ENCODE measurements around the gene ROBO2.

Gene ROBO2

GRCh38 chr3:77038930-77039605 lies 831 bp upstream of the ROBO2 start (continued):
- TF ChIP-seq ZNF426 (tag by site-specific recombination; IDR thresholded peaks at IDR 0.05) (no peak), KLF9 (tag by site-specific recombination; IDR thresholded peaks at IDR 0.05; ENCODE audit: low read depth) (no peak), ZNF184 (tag by site-specific recombination; IDR thresholded peaks at IDR 0.05) (no peak), ZNF416 (tag by site-specific recombination; IDR thresholded peaks at IDR 0.05) (no peak), AEBP2 (tag by site-specific recombination; IDR thresholded peaks at IDR 0.05; ENCODE audit: borderline replicate concordance) (no peak), ZNF776 (tag by site-specific recombination; IDR thresholded peaks at IDR 0.05; ENCODE audit: borderline replicate concordance) (no peak), YY2 (tag by site-specific recombination; IDR thresholded peaks at IDR 0.05) (no peak), PATZ1 (tag by site-specific recombination; IDR thresholded peaks at IDR 0.05) (no peak), ZNF121 (tag by site-specific recombination; IDR thresholded peaks at IDR 0.05) (no peak), ZFP69B (tag by site-specific recombination; IDR thresholded peaks at IDR 0.05) (no peak), ZNF157 (tag by site-specific recombination; IDR thresholded peaks at IDR 0.05) (no peak), GLIS1 (tag by site-specific recombination; IDR thresholded peaks at IDR 0.05) (peak; percentile 74), ZNF138 (tag by site-specific recombination; IDR thresholded peaks at IDR 0.05; ENCODE audit: borderline replicate concordance) (no peak), ZNF513 (tag by site-specific recombination; IDR thresholded peaks at IDR 0.05) (no peak), SETDB1 (IDR thresholded peaks at IDR 0.05; ENCODE audit: insufficient read length, low read length) (no peak), ZNF354C (tag by site-specific recombination; IDR thresholded peaks at IDR 0.05; ENCODE audit: borderline replicate concordance, low read depth) (no peak), REST (tag by site-specific recombination; IDR thresholded peaks at IDR 0.05) (no peak; the same call in 1 of the 2 replicates), ZNF626 (tag by site-specific recombination; IDR thresholded peaks at IDR 0.05) (no peak), ZBTB20 (tag by site-specific recombination; IDR thresholded peaks at IDR 0.05) (peak; percentile 54; the same call in 1 of the 2 replicates), ZNF571 (tag by site-specific recombination; IDR thresholded peaks at IDR 0.05) (no peak), ZNF521 (tag by site-specific recombination; IDR thresholded peaks at IDR 0.05) (no peak)
- TF ChIP-seq, protein P1, sequence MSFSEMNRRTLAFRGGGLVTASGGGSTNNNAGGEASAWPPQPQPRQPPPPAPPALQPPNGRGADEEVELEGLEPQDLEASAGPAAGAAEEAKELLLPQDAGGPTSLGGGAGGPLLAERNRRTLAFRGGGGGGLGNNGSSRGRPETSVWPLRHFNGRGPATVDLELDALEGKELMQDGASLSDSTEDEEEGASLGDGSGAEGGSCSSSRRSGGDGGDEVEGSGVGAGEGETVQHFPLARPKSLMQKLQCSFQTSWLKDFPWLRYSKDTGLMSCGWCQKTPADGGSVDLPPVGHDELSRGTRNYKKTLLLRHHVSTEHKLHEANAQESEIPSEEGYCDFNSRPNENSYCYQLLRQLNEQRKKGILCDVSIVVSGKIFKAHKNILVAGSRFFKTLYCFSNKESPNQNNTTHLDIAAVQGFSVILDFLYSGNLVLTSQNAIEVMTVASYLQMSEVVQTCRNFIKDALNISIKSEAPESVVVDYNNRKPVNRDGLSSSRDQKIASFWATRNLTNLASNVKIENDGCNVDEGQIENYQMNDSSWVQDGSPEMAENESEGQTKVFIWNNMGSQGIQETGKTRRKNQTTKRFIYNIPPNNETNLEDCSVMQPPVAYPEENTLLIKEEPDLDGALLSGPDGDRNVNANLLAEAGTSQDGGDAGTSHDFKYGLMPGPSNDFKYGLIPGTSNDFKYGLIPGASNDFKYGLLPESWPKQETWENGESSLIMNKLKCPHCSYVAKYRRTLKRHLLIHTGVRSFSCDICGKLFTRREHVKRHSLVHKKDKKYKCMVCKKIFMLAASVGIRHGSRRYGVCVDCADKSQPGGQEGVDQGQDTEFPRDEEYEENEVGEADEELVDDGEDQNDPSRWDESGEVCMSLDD (tag by site-specific recombination; IDR thresholded peaks at IDR 0.05): no peak
- TF ChIP-seq, protein P2, sequence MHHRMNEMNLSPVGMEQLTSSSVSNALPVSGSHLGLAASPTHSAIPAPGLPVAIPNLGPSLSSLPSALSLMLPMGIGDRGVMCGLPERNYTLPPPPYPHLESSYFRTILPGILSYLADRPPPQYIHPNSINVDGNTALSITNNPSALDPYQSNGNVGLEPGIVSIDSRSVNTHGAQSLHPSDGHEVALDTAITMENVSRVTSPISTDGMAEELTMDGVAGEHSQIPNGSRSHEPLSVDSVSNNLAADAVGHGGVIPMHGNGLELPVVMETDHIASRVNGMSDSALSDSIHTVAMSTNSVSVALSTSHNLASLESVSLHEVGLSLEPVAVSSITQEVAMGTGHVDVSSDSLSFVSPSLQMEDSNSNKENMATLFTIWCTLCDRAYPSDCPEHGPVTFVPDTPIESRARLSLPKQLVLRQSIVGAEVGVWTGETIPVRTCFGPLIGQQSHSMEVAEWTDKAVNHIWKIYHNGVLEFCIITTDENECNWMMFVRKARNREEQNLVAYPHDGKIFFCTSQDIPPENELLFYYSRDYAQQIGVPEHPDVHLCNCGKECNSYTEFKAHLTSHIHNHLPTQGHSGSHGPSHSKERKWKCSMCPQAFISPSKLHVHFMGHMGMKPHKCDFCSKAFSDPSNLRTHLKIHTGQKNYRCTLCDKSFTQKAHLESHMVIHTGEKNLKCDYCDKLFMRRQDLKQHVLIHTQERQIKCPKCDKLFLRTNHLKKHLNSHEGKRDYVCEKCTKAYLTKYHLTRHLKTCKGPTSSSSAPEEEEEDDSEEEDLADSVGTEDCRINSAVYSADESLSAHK (tag by site-specific recombination; IDR thresholded peaks at IDR 0.05): no peak
- TF ChIP-seq, protein P3, sequence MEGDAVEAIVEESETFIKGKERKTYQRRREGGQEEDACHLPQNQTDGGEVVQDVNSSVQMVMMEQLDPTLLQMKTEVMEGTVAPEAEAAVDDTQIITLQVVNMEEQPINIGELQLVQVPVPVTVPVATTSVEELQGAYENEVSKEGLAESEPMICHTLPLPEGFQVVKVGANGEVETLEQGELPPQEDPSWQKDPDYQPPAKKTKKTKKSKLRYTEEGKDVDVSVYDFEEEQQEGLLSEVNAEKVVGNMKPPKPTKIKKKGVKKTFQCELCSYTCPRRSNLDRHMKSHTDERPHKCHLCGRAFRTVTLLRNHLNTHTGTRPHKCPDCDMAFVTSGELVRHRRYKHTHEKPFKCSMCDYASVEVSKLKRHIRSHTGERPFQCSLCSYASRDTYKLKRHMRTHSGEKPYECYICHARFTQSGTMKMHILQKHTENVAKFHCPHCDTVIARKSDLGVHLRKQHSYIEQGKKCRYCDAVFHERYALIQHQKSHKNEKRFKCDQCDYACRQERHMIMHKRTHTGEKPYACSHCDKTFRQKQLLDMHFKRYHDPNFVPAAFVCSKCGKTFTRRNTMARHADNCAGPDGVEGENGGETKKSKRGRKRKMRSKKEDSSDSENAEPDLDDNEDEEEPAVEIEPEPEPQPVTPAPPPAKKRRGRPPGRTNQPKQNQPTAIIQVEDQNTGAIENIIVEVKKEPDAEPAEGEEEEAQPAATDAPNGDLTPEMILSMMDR (tag by site-specific recombination; IDR thresholded peaks at IDR 0.05): no peak

Measured in HEK293 (cell line).